Activated naive CD4-positive, alpha-beta T cell treated with Interleukin-2 at 50 U/mL for 16 hours (primary cell): ENCODE measurements around the gene RAB40C.

ENCODE experiments used
- DNase-seq: peaks from one replicate; pipeline ENCODE4 v3.0.0-alpha.2; 2020

Gene RAB40C

GRCh38 chr16:575354-576196, 14.3 kb upstream of the RAB40C start:
- no peak for DNase-seq

DNA sequence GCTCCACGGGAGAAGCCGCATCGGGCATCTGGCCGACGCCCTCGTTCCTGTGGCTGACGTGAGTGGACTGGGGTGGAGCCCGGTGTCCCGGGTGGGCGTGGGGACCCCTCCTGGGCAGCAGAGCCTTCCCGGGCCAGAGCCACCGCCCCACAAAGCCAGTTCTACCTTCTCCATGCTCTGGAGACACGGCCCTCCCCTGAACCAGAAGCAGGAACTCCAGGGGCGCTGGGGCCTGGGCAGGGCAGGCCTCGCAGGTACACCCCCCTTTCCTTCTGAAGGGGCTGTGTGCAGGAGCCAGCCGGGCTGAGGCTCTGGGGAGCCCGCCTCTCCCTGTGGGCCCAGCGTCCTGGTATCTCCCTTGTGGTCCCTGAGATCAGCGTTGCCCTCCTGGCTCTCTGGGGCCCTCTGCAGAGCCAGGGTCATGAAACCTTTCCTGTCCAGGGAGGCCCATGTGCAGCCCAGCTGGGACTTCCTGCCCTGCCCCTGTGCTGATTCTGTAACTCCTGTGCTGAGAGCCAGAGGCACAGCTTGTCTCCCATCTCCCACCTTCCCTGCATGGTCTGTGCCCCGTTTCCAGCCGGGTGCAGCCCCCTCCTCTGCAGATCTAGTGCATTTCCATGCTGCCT, 13.6 kb upstream of the RAB40C start:
- no peak for DNase-seq

- no peak for DNase-seq
Observed at GRCh38 chr16:576823-577201, 13.1 kb upstream of the RAB40C start.

GRCh38 chr16:577796-578195, 12.1 kb upstream of the RAB40C start:
- DNase-seq: no peak

DNA sequence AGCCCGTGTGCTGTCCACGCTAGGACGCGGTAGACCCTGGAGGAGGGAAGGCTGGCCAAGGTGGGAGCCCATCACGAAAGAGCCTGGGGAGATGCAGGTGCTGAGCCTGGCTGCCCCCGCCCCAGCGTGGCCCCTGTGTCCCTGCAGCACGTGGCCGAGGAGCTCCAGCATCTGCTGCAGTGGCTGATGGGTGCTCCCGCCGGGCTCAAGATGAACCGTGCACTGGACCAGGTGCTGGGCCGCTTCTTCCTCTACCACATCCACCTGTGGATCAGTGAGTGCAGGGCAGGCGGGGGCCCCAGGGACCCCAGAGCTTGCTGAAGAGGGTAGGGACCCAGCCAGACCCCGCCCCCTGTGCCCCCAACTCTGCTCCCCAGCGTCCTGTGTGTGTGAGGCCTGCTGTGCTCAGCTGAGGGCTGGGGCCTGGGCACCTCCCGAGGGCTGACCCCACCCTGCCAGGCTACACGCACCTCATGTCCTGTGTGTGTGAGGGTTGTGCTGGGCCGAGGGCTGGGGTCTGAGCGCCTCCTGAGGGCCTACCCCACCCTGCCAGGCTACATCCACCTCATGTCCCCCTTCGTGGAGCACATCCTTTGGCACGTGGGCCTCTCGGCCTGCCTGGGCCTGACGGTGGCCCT, 11.5 kb upstream of the RAB40C start:
- no peak for DNase-seq

DNA sequence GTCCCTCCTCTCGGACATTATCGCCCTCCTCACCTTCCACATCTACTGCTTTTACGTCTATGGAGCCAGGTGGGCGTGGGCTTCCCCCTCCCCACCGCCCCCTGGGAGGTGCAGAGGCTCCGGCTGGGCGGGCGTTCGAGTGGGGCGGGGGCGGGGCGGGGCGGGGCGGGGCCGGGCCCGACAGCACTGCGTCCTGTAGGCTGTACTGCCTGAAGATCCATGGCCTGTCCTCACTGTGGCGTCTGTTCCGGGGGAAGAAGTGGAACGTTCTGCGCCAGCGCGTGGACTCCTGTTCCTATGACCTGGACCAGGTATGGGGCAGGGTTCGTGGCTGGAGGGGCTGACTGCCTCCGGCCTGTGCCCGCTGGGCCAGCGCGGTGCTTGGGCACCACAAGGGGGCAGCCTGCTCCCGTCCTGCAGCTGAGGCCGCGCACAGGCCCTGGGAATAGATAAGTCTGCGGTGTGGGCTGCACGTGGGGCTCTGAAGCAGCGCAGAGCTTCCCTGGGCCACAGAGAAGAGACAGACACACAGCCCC, 10.9 kb upstream of the RAB40C start:
- DNase-seq: peak; percentile 72

GRCh38 chr16:580141-580945, 9.5 kb upstream of the RAB40C start:
- no peak for DNase-seq

- DNase-seq: no peak
Observed at GRCh38 chr16:580946-581498, 8.8 kb upstream of the RAB40C start.

DNA sequence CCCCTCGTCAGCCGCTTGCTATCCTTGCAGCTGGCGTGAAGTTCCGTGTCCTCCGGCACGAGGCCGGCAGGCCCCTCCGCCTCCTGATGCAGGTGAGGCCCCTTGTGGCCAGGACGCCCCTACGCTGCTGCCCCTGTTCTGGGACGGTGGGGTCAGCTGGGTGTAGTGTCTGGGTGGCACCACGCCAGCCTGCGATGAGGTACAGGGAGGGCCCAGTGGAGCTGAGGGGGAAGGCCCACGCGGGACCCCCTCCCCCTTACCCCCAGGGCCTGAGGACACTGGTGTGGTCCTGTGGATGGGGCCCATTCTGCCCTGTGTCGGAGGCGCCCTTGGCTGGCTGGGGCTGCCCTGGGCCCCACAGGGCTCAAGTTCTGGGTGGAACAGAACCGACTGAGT, 7.7 kb upstream of the RAB40C start:
- DNase-seq: no peak

DNA sequence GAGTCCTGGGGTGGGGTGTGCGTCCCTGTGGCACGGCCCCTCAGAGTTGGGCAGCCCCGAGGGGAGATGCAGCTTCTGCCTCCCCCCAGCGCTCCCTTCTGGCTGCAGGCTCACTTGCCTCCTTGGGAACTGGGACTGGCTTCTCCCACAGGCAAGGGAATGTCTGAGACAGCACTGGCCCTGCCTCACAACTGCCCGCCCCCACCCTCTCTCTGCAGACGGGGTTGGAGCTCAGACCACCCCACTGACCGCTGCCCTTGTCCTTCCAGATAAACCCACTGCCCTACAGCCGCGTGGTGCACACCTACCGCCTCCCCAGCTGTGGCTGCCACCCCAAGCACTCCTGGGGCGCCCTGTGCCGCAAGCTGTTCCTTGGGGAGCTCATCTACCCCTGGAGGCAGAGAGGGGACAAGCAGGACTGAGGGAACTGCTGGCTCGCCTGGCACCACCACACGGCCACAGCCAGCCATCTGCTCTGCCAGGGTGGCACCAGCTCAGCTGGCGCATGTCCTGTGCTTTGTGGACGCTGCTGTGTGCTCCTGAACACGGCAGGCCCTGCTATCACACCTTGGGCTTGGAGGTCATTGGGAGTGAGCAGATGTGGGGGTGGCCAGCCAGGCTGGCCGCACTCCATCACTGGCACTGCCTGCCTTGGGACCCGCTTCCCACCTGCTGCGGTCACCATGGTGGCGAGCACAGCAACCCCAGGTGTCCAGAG, 7.1 kb upstream of the RAB40C start:
- no peak for DNase-seq

GRCh38 chr16:583470-583814, 6.4 kb upstream of the RAB40C start:
- no peak for DNase-seq

DNA sequence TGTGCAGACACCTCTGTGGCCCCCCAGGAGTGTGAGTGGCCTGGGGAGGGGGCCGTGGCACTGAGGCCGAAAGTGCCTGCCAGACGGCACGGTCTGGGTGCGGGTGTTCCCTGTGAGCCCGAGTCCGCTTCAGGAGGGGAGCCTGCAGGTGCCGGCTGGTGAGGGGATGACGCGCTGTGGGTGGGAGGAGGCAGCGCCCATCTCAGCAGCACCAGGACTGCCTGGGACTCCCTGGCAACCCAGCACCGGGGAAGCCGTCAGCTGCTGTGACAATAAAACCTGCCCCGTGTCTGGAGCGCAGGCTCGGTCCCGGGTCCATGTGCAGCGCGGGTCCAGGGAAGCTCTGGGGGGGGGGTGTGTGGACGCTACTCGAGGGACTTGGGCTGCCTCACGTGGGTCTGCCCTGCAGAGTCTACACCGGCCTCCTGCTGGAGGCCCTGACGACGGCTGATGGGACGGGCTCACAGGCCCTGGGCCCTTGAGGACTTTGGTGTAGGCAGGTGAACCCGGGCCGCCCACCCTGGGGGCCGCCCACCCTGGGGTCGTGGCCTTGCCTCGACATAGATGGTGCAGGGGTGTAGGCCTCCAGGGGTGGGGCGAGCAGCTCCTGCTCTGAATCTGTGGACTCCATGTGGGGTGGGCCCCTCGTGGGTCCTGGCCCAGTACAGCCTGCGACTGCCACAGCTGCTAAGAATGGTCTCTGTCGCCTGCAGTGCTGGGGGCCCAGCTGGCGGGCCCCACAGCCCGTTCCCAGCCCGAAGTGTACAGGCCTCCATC, 5.9 kb upstream of the RAB40C start:
- DNase-seq: no peak

- DNase-seq: no peak
Observed at GRCh38 chr16:585351-585750, 4.5 kb upstream of the RAB40C start.

DNA sequence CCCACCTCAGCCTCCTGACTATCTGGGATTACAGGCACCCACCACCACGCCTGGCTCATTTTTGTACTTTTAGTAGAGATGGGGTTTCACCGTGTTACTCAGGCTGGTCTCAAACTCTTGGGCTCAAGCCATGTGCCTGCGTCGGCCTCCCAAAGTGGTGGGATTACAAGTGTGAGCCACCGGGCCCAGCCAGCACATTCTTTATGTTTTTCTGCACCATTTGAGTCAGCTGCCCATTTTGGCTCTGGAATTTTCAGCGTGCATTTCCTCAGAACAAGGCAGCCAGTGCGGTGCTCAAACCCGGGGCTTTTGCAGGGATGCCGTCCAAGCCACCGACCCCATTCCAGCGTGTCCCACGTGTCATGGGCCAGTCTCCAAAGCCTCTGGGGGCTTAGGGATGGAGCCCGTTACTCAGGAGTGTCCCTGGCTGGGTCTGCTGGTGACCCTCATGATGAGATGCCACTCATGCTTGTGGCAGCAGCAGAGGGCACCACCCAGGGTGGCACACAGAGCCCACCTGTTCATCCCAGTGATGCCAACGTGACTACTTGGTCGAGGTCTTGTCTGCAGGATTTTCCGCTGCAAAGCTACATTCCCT, 3.7 kb upstream of the RAB40C start:
- no peak for DNase-seq

DNA sequence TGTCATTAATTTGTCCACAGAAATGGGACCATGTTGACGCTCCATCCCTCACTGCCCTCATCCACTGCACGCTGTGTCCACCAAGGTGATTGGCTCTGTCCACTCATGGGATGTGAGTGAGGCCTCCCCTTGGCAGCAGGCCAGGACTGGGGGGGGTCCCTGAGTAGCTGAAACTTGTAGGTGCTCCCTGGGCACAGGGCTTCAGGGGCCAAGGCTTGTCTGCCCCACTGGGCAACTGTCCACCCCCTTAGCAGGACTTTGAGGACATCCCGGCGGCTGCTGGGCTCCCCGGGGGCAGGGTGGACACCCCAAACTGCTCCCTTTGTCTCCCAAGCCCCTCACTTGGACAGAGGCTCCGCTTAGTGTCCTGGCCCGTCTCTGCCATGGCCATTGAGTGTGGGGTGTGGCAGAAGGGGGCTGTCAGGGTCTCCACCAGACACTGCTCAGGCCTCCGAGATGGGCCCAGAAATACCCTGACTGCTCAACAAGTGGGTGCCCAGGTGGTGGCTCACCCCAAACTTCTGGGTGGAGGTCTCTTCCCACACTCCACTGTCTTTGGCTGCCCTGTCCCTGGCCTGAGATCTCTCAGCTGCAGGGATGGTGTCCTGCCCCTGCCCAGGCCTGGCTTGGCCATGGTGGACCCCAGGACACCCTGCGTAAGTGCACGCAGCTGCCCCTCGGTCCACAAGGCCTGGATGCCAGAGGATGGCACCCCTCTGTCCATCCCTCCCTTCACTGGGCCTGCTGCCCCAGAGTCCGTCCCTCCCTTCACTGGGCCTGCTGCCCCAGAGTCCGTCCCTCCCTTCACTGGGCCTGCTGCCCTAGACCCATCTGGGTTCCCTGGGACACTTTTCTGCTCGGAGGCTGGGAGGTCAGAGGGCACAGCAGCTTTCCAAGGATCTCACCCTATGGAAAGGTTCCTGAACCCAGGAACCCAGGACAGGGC, 2.9 kb upstream of the RAB40C start:
- no peak for DNase-seq

DNA sequence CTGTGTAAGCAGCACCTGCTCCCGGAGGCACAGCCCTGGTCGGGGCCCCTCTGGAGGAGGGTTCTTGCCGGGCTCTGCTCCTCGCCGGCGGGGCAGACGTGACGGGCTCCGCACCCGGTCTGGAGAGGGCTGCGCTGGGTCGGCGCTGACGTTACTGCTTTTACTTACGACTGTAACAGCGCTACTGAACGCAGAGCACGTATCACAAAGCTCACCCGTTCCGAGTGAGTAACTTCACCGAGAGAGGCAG, 1.3 kb upstream of the RAB40C start:
- DNase-seq: no peak

DNA sequence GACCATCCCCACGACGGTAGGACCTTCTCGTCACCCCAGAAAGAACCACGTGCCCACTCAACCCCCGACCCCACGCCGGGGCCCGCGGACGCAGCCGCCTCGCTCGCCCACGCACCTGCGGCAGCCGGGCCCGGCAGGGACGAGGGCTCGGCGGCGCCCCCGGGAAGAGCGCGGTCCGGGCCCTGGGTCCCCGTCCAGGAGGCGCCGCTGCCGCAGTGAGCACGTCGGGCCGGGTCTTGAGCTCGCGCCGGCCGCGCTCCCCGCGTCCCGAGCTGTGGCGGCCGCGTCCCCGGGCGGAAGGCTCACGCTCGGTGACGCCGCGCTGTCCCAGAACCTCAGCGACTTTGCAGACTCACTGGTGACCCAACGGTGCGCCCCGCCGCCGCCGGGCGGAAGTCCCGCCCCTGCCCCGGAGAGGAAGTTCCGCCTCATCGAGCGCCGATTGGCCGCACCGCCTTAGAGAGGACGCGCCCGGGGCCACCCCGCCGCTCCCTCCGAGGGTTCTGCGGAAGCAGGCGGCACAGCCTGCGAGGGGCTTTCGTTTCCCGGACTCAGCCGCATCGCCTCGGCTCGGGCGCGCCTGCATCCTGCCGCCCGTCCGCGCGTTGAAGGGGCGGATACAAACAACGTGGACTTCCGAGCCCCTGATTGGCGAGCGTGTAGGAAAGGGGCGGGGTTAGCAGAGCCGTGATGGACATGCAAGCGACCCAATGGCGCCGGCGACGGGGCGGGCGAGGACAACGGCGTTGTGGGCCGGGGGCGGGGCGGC, 793 bp upstream of the RAB40C start:
- peak; percentile 98 for DNase-seq

GRCh38 chr16:590188-590814, 435 bp downstream of the RAB40C start:
- DNase-seq: no peak

DNA sequence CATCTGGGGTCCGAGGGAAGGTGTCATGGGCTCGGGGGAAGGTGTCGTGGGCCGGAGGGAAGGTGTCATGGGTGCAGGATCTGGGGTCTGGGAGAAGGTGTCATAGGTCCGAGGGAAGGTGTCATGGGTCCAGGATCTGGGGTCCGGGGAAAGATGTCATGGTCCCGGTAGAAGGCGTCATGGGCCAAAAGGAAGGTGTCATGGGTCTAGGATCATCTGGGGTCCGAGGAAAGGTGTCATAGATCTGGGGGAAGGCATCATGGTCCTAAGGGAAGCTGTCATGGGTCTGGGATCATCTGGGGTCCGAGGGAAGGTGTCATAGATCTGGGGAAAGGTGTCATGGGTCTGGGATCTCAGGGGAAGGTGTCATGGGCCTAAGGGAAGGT, 942 bp downstream of the RAB40C start:
- no peak for DNase-seq
